GM12801 (cell line): ENCODE measurements around the gene TEF.

Experiments used
- CTCF ChIP-seq: IDR thresholded peaks from one replicate; pipeline ENCODE4 v1.5.1; 2011; ENCODE audit warnings: control low read depth; ENCODE audit not compliant: insufficient read length; ENCODE audit errors: extremely low read depth

The TEF gene

GRCh38 chr22:41446057-41446501, 64.3 kb downstream of the TEF start:
- TF ChIP-seq CTCF = no peak

GRCh38 chr22:41446639-41447434, 65.1 kb downstream of the TEF start, which contains the start of gene TOB2:
TSS of gene TOB2 (minus strand) at chr22:41446801. CDS start at chr22:41437345, 9,456 bp downstream.
- TF ChIP-seq CTCF = no peak

- TF ChIP-seq CTCF = no peak
Observed at GRCh38 chr22:41447435-41448188, 65.9 kb downstream of the TEF start.

GRCh38 chr22:41448189-41448808, 66.6 kb downstream of the TEF start:
- TF ChIP-seq CTCF = no peak
